Measurements from ENCODE around the gene CACNA2D4.

The CACNA2D4 gene

GRCh38 chr12:1919284-1919683 lies 832 bp upstream of the CACNA2D4 start:
- DNase-seq: no peak

DNA sequence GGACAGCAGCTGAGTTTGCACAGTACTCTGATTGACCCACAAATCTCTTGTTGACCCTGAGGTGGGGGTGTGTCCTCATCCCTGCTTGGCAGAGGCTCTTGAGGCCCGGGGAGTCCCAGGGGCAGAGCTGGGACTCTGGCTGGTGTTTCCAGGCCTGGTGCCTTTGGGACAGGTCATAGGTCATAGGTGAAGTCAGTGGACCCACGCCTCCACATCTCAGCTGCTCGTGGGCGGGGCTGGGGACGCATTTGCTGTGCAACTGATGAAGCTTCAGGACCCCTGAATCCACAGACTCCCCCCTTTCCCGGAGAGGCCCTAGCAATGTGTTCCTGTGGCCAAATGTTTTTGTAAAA lies 408 bp upstream of the CACNA2D4 start:
- no peak for DNase-seq

DNA sequence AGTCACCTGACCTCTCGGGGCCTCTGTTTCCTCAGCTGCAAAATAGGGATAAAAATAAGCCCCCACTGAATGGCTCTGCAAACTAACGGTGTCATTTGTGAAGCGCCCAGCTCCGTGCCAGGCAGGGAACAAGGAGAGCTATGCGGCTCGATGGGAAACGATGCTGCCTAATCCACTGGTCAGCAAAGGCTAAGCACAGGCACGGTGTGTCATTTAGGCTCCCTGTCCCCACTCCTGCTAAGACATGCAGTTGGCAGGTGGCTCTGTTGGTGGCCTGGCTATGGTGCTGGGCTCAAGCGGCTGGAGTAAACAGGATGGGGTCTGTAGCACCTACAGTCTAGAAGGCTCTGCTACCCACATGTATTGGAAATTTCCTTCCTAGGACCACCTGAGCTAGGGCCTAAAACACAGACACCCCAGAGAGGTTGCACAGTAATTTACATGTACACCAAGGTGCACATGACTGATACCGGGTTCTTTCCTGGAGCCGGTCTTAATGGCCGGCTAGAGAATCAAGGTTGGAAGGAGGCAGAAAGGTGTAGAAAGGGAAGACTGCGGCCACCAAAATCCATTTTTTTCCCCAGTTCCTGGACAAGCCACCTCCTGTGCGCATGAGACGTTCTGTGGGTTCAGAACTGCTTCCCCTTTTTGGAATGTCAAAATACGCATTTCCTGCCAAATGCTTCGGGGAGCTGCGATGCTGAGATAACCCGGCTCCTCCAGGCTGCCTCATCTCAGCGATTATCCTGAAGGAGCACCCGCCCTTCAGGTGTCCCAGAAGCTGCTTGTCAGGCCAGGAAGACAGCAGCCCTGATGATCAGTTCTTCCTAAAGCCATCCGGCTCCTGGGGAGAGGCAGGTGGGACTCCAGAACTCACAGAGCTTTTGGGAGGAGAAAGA lies 1.0 kb downstream of the CACNA2D4 start:
- DNase-seq: no peak

GRCh38 chr12:1916371-1917171 lies 1.9 kb downstream of the CACNA2D4 start:
- no peak for DNase-seq

DNA sequence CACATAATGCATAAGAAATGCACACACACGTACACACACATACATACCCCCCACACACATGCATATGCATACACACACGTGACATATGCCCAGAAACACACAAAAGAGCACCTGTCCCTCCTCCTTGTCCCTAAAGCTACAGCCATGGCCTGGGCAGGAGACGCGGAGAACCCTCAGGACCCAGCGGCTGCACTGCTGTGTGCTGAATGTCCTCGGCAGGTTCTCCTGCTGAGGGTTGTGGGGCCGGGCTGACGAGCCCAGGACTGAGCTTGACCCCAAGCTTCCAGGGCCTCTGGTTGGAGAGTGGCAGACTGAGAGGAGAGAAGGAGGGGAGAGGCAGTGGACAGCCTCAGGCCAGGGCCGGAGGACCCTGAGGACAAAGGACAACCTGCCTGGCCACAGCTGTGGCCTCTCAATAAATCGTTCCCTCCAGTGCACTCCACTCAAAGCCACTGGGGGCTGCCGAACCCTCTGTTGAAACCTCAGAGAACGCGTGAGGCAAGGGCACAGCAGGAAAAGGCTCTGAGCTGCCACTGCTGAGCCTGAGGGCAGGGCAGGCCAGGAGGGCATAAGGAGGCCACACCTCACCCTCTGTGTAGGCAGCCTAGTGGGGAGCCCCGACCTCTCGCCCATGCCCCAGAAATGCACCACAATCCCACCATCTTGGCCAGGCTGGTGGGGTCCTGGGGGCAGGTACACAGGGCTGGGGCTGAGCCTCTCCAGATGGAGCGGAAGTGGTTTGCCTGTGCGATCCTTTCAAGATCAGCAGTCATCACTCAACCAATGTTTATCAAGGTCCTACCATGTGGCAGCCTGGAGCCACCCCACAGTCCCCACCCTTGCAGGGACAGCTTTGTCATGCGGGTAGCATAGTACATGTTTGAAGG lies 3.1 kb downstream of the CACNA2D4 start:
- no peak for DNase-seq

DNA sequence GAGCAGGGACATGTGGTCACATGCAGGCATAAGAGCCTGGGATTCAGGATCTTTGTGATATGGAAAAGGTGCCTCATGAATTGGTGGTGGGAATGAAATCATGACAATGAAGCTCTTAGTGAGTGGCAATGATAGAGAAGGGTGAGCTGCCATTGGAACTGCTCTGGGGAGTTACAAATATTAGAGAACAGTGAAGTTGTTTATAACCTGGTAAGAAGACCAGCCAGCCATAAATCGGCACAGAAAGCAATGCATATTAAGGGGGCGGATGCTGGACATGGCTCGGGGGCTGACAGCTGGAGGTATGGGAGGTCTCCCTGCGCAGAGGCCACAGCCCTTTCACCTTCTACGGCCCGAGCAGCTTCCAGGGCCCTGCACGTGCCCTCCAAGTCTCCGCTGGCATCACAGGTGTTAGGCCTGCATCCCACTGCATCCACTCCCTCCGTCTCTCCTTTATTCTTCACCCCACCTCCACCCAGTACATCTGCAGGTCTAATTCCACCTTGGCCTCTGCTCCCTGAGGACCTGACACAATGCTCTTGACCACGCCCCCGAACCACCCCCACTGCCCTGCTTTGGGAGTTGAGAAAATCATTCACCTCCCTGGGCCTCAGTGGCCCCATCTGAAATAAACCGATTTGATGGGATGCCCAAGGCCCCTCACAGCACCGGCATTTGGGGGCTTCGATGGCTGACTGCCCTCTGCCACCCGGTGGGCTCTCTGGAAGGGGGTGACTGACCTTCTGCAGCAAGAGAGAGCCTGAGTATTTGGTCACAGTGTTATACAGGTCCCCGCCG lies 4.1 kb downstream of the CACNA2D4 start:
- no peak for DNase-seq

GRCh38 chr12:1913377-1914113 lies 4.9 kb downstream of the CACNA2D4 start:
- no peak for DNase-seq

- DNase-seq: no peak
Measured at GRCh38 chr12:1912580-1913376, 5.7 kb downstream of the CACNA2D4 start.

DNA sequence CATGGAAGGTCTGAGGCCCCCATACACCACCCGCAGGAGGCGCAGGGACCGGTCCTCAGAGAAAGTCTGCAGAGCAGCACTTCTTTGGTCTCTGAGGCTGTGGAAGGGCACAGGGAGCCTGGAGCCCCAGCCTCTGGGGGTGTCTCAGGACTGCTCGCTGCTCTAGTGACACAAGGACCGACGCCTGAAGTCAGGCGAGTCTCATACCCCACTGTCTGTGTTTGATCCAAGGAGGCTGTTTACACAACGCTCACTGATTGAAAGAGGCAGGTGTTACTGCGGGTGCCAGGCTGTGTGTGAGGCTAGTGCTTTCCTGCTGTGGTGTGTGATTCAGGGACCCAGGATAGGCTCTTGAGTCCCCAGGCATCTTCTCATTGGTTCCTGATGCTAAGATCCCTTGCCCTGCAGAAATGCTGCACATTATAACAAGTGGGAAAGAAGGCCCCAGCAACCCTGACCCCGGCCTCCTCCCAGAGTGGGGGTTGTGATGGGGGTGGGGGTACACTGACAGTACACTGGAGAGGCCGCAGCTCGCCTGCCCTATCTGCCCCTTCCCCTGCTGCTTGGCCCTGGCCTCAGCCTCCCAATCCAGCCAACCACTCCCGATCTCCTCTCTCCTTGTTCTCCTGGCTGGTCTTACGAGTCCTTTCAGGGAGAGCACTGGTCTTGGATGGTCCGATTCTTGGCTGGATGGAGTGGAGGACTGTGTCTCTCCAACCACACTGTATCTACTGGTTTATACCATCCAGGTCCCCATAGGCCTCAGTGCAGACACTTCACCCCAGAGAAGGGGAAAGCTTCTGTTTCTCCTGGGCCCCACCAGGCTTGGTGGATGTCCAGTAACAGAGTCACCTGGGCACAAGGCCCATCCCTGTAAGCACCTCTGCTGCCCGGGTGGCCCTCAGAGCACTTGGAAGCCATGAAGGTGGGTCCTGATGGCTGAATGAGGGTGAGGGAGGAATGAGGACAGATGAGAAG lies 6.6 kb downstream of the CACNA2D4 start:
- DNase-seq: no peak

GRCh38 chr12:1910468-1910867 lies 8.0 kb downstream of the CACNA2D4 start:
- no peak for DNase-seq

DNA sequence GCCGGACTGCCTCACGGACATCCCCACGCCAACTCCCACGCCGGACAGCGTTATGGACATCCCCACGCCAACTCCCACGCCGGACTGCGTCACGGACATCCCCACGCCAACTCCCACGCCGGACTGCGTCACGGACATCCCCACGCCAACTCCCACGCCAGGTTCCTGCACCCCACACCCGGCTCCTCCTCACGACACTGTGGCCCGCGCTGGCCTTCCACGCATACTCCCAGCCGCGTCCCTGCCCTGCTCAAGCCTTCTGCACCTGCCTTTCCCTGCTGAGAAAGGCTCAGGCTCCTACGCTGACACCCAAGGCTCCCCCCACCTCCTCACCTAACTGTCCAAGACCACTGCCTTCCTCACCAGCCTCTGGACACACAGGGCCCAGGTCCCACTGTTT lies 9.7 kb downstream of the CACNA2D4 start:
- no peak for DNase-seq

- no peak for DNase-seq
Measured at GRCh38 chr12:1907652-1908611, 10.5 kb downstream of the CACNA2D4 start.

- no peak for DNase-seq
Measured at GRCh38 chr12:1906579-1906978, 11.9 kb downstream of the CACNA2D4 start.

DNA sequence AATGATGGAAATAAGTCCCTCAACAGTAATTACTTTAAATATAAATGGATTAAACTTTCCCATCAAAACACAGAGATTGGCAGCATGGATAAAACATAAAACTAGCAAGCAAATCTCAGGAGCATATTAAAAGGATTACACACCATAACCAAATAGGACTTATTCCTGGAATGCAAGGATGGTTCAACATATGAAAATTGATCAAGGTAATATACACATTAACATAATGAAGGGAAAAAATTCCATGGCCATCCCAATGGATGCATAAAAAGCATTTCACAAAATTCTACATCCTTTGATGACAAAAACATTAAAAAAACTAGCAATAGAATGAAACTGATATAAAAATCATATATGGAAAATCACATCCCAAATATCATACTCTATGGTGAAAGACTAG lies 13.6 kb downstream of the CACNA2D4 start:
- DNase-seq: no peak

DNA sequence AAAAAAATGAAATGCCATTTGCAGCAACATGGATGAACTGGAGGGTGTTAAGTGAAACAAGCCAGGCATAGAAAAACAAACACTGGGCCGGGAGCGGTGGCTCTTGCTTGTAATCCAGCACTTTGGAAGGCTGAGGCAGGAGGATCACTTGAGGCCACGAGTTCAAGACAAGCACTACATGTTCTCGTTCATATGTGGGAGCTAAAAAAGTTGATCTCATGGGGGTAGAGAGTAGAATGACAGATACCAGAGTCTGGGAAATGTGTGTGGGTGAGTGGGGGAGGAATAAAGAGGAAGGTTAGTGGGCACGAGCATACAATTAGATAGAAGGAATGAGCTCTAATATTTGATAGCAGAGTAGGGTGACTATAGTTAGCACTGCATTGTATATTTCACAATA lies 21.5 kb downstream of the CACNA2D4 start:
- no peak for DNase-seq

DNA sequence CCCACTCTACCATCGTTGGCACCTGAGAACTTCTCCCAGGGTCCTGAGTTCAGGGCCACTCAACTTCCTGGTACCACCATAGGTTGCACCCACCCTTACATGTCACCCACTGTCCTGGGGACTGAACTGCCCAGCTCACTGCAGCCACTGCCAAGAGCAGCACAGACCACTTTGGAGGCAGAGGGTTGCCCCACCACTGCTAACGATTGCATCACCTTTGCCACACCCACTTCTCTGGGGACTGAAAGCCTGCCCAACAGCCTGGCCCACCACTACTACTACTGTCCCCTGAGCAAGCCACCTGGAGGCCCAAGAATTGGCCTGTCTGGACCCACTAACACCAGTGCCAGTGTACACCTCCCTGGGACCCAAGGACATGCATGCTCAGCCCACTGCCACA lies 27.6 kb downstream of the CACNA2D4 start:
- DNase-seq: no peak

DNA sequence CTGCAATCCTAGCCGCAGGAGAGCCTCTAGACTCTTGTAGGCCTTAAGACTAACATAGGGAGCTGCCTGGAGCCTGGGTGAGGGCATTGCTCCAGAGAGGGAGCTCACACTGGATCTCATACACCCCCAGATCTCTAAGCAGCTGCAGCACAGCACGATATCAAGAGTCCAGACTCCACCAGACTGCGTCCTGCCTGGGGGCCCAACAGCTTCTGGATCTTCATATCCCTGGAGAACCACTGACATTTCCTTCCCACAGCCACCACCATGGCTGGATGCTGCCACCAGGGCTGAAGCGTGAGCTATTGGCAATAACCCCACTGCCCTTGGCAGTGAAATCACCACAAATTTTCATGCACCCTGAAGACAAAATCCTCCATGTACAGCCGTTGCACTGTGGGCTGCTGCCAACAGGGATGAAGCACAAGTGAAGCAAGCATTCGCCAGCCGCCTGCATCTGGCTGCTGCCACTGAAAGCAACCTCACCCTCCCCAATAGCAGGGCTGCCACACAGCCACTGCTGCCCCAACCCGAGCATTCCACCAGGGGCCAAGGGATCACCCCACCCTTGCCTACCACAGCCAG lies 28.2 kb downstream of the CACNA2D4 start:
- DNase-seq: no peak
